Neural cell (in vitro differentiated cells): Measurements from ENCODE around the gene MRRF. TPM values are rescaled to one million over a fixed set of nuclear protein-coding genes. Genes with fewer than 3 reads are reported as not detected.

ENCODE experiments used
- H2AFZ ChIP-seq: fragments of 200-600, 300-800 bp; sonication (generic), shearing (Covaris generic); 2 replicates; pipeline ENCODE4 v1.6.0; 2014; ENCODE audit warnings: low read depth, mild to moderate bottlenecking, antibody characterized with exemption, low read length, moderate library complexity
- H3F3A ChIP-seq: fragments of 200-600 bp; shearing (Covaris generic); 2 replicates; pipeline ENCODE4 v1.6.1; 2016; ENCODE audit warnings: mild to moderate bottlenecking, moderate library complexity, mixed read lengths, antibody characterized with exemption, low read length; ENCODE audit not compliant: insufficient read depth, poor library complexity, severe bottlenecking
- H3K27ac ChIP-seq: fragments of 200-600, 300-800 bp; sonication (generic), shearing (Covaris generic); 2 replicates; pipeline ENCODE4 v1.5.1; 2014; ENCODE audit warnings: mild to moderate bottlenecking, low read length, moderate library complexity
- H3K27me3 ChIP-seq: fragments of 300-800, 200-600 bp; sonication (generic), shearing (Covaris generic); 2 replicates; pipeline ENCODE4 v1.6.0; 2014; ENCODE audit warnings: mild to moderate bottlenecking, low read depth, low read length, moderate library complexity; ENCODE audit not compliant: insufficient read depth
- H3K36me3 ChIP-seq: fragments of 300-800, 200-600 bp; sonication (generic), shearing (Covaris generic); 2 replicates; pipeline ENCODE4 v1.5.1; 2014; ENCODE audit warnings: mild to moderate bottlenecking, antibody characterized with exemption, low read length, moderate library complexity; ENCODE audit not compliant: insufficient read depth
- H3K4me2 ChIP-seq: fragments of 300-800, 200-600 bp; sonication (generic), shearing (Covaris generic); 2 replicates; pipeline ENCODE4 v1.6.0; 2014; ENCODE audit warnings: mild to moderate bottlenecking, low read length
- H3K4me3 ChIP-seq: fragments of 300-800, 200-600 bp; sonication (generic), shearing (Covaris generic); 2 replicates; pipeline ENCODE4 v1.5.1; 2014; ENCODE audit warnings: mild to moderate bottlenecking, low read length, moderate library complexity
- H3K79me2 ChIP-seq: fragments of 200-600 bp; shearing (Covaris generic); replicated peaks from 2 replicates; pipeline ENCODE4 v1.6.0; 2014; ENCODE audit warnings: mild to moderate bottlenecking, low read length, moderate library complexity; ENCODE audit not compliant: insufficient read depth
- H3K9ac ChIP-seq: fragments of 300-800, 200-600 bp; sonication (generic), shearing (Covaris generic); 2 replicates; pipeline ENCODE4 v1.6.1; 2016; ENCODE audit warnings: mild to moderate bottlenecking, low read length, mixed read lengths
- H3K9me2 ChIP-seq: fragments of 200-600 bp; shearing (Covaris generic); 2 replicates; pipeline ENCODE4 v1.6.1; 2016; ENCODE audit warnings: mild to moderate bottlenecking, low read length, mixed read lengths; ENCODE audit not compliant: insufficient read depth
- H3K9me3 ChIP-seq: fragments of 200-600, 300-800 bp; sonication (generic), shearing (Covaris generic); 2 replicates; pipeline ENCODE4 v1.6.1; 2016; ENCODE audit warnings: mild to moderate bottlenecking, mixed run types, low read length, moderate library complexity, mixed read lengths
- H4K20me1 ChIP-seq: fragments of 200-600 bp; shearing (Covaris generic); 2 replicates; pipeline ENCODE4 v1.6.1; 2016; ENCODE audit warnings: mild to moderate bottlenecking, mixed run types; ENCODE audit not compliant: insufficient read depth
- CTCF ChIP-seq: fragments of 450-650 bp; IDR thresholded peaks from 2 replicates; pipeline ENCODE4 v1.5.1; 2014; ENCODE audit warnings: antibody characterized with exemption, mild to moderate bottlenecking, moderate library complexity; ENCODE audit not compliant: poor library complexity, severe bottlenecking
- EP300 ChIP-seq: fragments of 450-650 bp; conservative IDR thresholded peaks from 2 replicates; pipeline ENCODE4 v1.6.1; 2014; ENCODE audit warnings: antibody characterized with exemption, mild to moderate bottlenecking, moderate library complexity; ENCODE audit not compliant: poor library complexity, severe bottlenecking
- EZH2 ChIP-seq: fragments of 200-600, 300-800 bp; shearing (Covaris generic), sonication (generic); IDR thresholded peaks from 2 replicates; pipeline ENCODE4 v1.6.1; 2014; ENCODE audit warnings: antibody characterized with exemption, low read length, borderline replicate concordance, mild to moderate bottlenecking; ENCODE audit not compliant: insufficient read depth, poor library complexity, severe bottlenecking
- MXI1 ChIP-seq: fragments of 450-650 bp; conservative IDR thresholded peaks from 2 replicates; pipeline ENCODE4 v1.6.1; 2014; ENCODE audit warnings: antibody characterized with exemption, mild to moderate bottlenecking; ENCODE audit not compliant: poor library complexity, severe bottlenecking
- POLR2AphosphoS5 ChIP-seq: IDR thresholded peaks from 2 replicates; pipeline ENCODE4 v1.6.1; 2012
- RAD21 ChIP-seq: fragments of 450-650 bp; conservative IDR thresholded peaks from 2 replicates; pipeline ENCODE4 v1.6.1; 2014; ENCODE audit warnings: antibody characterized with exemption, mild to moderate bottlenecking, moderate library complexity
- REST ChIP-seq: IDR thresholded peaks from 2 replicates; pipeline ENCODE4 v1.6.1; 2012; ENCODE audit warnings: borderline replicate concordance
- SMC3 ChIP-seq: fragments of 450-650 bp; conservative IDR thresholded peaks from 2 replicates; pipeline ENCODE4 v1.6.1; 2014; ENCODE audit warnings: antibody characterized with exemption, mild to moderate bottlenecking, moderate library complexity; ENCODE audit not compliant: poor library complexity
- TAF1 ChIP-seq: IDR thresholded peaks from 2 replicates; pipeline ENCODE4 v1.6.1; 2012; ENCODE audit warnings: low read depth
- polyA plus RNA-seq: library from polyadenylated mRNA; depleted of rRNA; stranded (reverse); fragments of >200 nt; gene quantifications from 2 replicates; pipeline ENCODE4 v1.2.3, GENCODE V29; 2014

MRRF gene
- polyA plus RNA-seq, 1 donor from 2014 or later: 40.7 TPM

GRCh38 chr9:122287214-122287720 lies 22.6 kb downstream of the MRRF start:
- Histone ChIP-seq H3K4me2 (no peak overlapping the region), H3K4me3 (no peak overlapping the region), H3K27me3 (no peaks in the 10 kb centered on the region), H3K9me2 (no peaks in the 10 kb centered on the region), H3K9ac (no peak overlapping the region), H3K79me2 (no peaks in the 10 kb centered on the region), H3K27ac (no peak overlapping the region), H3K36me3 (no peaks in the 10 kb centered on the region), H4K20me1 (no peaks in the 10 kb centered on the region), H3F3A (no peaks in the 10 kb centered on the region), H3K9me3 (no peaks in the 10 kb centered on the region), H2AFZ (no peak overlapping the region)
- no peak for TF ChIP-seq MXI1
- no peak for TF ChIP-seq CTCF
- no peak for TF ChIP-seq REST
- no peak for TF ChIP-seq SMC3
- TF ChIP-seq TAF1: no peak
- no peak for TF ChIP-seq EZH2
- TF ChIP-seq POLR2AphosphoS5: no peak
- no peak for TF ChIP-seq EP300
- no peak for TF ChIP-seq RAD21

GRCh38 chr9:122291458-122291857 lies 26.8 kb downstream of the MRRF start:
- TF ChIP-seq CTCF (no peak), RAD21 (no peak), REST (no peak), POLR2AphosphoS5 (no peak), SMC3 (no peak), TAF1 (no peak), MXI1 (no peak), EZH2 (no peak)
- Histone ChIP-seq H3K9ac (no peak overlapping the region), H3K79me2 (no peaks in the 10 kb centered on the region), H4K20me1 (no peaks in the 10 kb centered on the region), H2AFZ (no peak overlapping the region), H3F3A (no peaks in the 10 kb centered on the region), H3K27ac (no peak overlapping the region), H3K4me3 (no peak overlapping the region), H3K9me2 (no peaks in the 10 kb centered on the region), H3K9me3 (no peaks in the 10 kb centered on the region), H3K27me3 (no peaks in the 10 kb centered on the region), H3K36me3 (no peaks in the 10 kb centered on the region), H3K4me2 (no peak overlapping the region)
